Measurements from ENCODE around the gene SPTBN4. TPM values are rescaled to one million over a fixed set of nuclear protein-coding genes. Genes with fewer than 3 reads are reported as not detected.
"Not testable (repeated sequence)": the region's sequence is repeated elsewhere in the genome, so short reads cannot be mapped to it uniquely, and the experiment has no call there.

The SPTBN4 gene
- polyA plus RNA-seq, 6 donors from 2014 or later: not detected

DNA sequence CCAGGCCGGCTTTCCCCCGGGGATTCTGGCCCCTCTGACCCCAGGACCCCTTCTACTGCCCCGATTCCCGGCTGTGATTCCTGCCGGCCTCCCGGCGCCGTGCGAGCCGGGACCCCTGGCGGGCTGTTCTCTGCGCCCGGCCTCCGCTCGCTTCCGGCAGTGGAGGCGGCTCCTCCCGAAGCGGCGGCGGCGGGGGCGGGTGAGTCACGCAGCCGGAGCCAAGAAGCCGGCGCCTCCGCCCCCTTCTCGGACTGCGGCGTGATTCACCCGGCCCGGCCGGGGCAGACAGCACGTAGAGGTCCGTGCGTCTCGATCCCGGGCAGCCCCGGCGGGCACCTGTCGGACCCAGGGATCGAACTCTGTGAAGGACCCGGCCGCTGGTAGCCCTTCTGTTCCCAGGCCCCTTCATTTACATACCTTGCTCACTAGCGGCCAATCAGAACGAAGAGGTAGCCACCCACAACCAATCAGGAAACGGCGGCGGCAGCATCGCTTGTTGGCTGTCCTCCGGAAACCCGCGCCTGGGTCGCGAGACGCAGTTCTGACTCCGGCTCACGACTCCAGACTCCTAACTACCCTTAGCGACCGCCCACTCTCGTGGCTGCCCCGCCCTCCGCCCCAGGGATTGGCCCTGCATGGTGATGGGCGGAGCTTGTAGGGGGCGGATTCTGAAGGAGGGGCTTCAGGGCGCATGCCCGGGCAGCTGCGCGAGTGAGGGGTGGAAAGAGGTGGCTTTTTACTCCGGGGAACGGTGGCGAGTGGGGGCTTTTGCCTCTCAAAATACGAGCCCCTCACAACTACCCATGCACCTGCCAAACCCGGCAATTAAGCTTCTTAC, 41.1 kb upstream of the SPTBN4 start, which contains the start of gene SERTAD1:
Gene SERTAD1 (minus strand): TSS at position 543 of the 838 bp plus-strand sequence. CDS start 2,446 bp downstream, outside the sequence.
- peak; percentile 88 to 90 for ATAC-seq (ENCODE audit: low read depth in 2 of 2)
- peak; percentile 100 for DNase-seq
- peak within 1 kb of the TSS; percentile 91 to 96 (median 94) for H3K4me3 Mint-ChIP-seq
- peaks cover 15 to 29% (median 20%) of the 10 kb centered on the region in 3 donors for H3K4me1 Mint-ChIP-seq
- H3K27me3 Mint-ChIP-seq: no peaks in the 10 kb centered on the region
- H3K27ac Mint-ChIP-seq: peak within 1 kb of the TSS; percentile 90 to 98 (median 96)
- no peaks in the 10 kb centered on the region for H3K9me3 Mint-ChIP-seq
- H3K36me3 Mint-ChIP-seq: no peaks in the 10 kb centered on the region

GRCh38 chr19:40428197-40428596, 38.6 kb upstream of the SPTBN4 start:
- not testable (repeated sequence) for H3K36me3 Mint-ChIP-seq; H3K27ac Mint-ChIP-seq; H3K27me3 Mint-ChIP-seq; H3K9me3 Mint-ChIP-seq; ATAC-seq (ENCODE audit: low read depth in 2 of 2); DNase-seq
- Mint-ChIP-seq H3K4me3 (peak overlapping the region in 1 of 8 donors; percentile 61), H3K4me1 (peaks cover 17 to 21% (median 20%) of the 10 kb centered on the region in 3 donors)

DNA sequence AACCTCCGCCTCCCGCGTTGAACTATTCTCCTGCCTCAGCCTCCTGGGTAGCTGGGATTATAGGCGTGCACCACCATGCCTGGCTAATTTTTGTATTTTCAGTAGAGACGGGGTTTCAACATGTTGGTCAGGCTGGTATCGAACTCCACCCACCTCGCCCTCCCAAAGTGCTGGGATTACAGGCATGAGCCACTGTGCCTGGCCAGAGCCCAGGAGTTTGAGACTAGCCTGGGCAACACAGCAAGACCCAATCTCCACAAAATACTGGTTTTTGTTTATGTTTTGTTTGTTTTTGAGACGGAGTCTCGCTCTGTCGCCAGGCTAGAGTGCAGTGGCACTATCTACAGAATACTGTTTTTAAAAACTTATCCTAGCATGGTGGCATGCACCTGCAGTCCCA, 36.6 kb upstream of the SPTBN4 start:
- not testable (repeated sequence) for H3K27ac Mint-ChIP-seq

GRCh38 chr19:40431698-40432097, 35.1 kb upstream of the SPTBN4 start:
- Mint-ChIP-seq H3K9me3 (peaks cover 0 to 2% (median 0%) of the 10 kb centered on the region in 7 donors), H3K4me1 (peaks cover 20 to 33% (median 24%) of the 10 kb centered on the region in 3 donors), H3K36me3 (no peaks in the 10 kb centered on the region), H3K27ac (peak overlapping the region in 1 of 6 donors; percentile 62), H3K27me3 (no peaks in the 10 kb centered on the region), H3K4me3 (peak overlapping the region in 2 of 8 donors; percentile 25 to 64)
- DNase-seq: no peak
- no peak for ATAC-seq (ENCODE audit: low read depth in 2 of 2)

More for the DNA sequence above, 36.6 kb upstream of the SPTBN4 start:
- H3K27me3 Mint-ChIP-seq; H3K9me3 Mint-ChIP-seq; ATAC-seq (ENCODE audit: low read depth in 2 of 2); H3K36me3 Mint-ChIP-seq; DNase-seq: not testable (repeated sequence)
- H3K4me3 Mint-ChIP-seq: peak overlapping the region in 1 of 8 donors; percentile 6
- H3K4me1 Mint-ChIP-seq: peaks cover 13 to 28% (median 20%) of the 10 kb centered on the region in 3 donors

DNA sequence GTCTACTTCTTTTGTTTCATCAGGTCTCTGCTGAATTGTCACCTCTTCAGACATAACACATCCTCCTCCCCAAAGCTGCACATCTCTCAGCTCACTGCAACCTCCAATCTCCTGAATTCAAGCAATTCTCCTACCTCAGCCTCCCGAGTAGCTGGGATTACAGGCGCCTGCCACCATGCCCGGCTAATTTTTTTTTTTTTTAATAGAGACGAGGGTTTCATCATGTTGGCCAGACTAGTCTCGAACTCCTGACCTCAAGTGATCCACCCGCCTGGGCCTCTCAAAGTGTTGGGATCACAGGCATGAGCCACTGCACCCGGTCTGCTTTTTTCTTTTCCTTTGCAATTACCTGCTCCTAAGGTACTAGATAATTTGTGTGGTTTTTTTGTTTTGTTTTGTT, 34.0 kb upstream of the SPTBN4 start:
- Mint-ChIP-seq H3K4me3 (peak overlapping the region in 7 of 8 donors; percentile 85 to 98 (median 92)), H3K4me1 (peaks cover 20 to 33% (median 25%) of the 10 kb centered on the region in 3 donors), H3K27ac (peak overlapping the region in 3 of 6 donors; percentile 5 to 97 (median 92))
- not testable (repeated sequence) for H3K36me3 Mint-ChIP-seq; H3K9me3 Mint-ChIP-seq; H3K27me3 Mint-ChIP-seq; DNase-seq; ATAC-seq (ENCODE audit: low read depth in 2 of 2)

GRCh38 chr19:40433391-40434216, 33.2 kb upstream of the SPTBN4 start:
- H3K27me3 Mint-ChIP-seq: no peaks in the 10 kb centered on the region
- H3K4me1 Mint-ChIP-seq: peaks cover 25 to 37% (median 25%) of the 10 kb centered on the region in 3 donors
- DNase-seq (peak; percentile 62), ATAC-seq (ENCODE audit: low read depth in 2 of 2) (peak; percentile 70 to 73)
- peak overlapping the region; percentile 85 to 97 (median 94) for H3K27ac Mint-ChIP-seq
- H3K9me3 Mint-ChIP-seq: peaks cover 0 to 2% (median 0%) of the 10 kb centered on the region in 7 donors
- H3K36me3 Mint-ChIP-seq: no peaks in the 10 kb centered on the region
- H3K4me3 Mint-ChIP-seq: peak overlapping the region; percentile 85 to 98 (median 94)

DNA sequence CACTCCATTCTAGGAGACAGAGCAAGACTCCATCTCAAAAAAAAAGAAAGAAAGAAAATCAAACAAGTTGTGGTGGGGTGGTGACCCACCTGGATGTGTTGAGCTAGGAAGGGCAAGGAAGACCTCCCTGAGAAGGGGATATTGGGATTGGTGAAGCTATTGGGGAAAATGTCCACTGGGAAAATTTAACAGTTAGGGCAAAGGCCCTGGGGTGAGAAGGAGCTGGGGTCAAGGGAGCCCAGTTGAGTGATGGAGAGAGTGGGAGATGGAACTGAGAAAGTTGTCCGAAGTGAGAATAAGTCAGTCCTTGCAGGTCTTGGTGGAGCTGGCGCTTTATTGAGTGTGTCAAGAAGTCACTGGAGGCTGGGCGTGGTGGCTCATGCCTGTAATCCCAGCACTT, 28.5 kb upstream of the SPTBN4 start:
- peak overlapping the region in 2 of 8 donors; percentile 15 to 18 for H3K4me3 Mint-ChIP-seq
- peak overlapping the region in 2 of 6 donors; percentile 48 to 80 for H3K27ac Mint-ChIP-seq
- no peaks in the 10 kb centered on the region for H3K36me3 Mint-ChIP-seq

GRCh38 chr19:40441719-40442253, 25.0 kb upstream of the SPTBN4 start:
- Mint-ChIP-seq H3K9me3 (no peaks in the 10 kb centered on the region), H3K4me3 (peak overlapping the region in 6 of 8 donors; percentile 90 to 99 (median 98)), H3K27me3 (no peaks in the 10 kb centered on the region), H3K4me1 (peaks cover 25 to 31% (median 28%) of the 10 kb centered on the region in 3 donors), H3K27ac (peak overlapping the region in 3 of 6 donors; percentile 94 to 99 (median 99)), H3K36me3 (peaks cover 0 to 9% of the 10 kb centered on the region in 2 donors)
- DNase-seq (no peak), ATAC-seq (ENCODE audit: low read depth in 2 of 2) (no peak)

More for the DNA sequence above, 28.5 kb upstream of the SPTBN4 start:
- peaks cover 0 to 2% (median 0%) of the 10 kb centered on the region in 7 donors for H3K9me3 Mint-ChIP-seq
- ATAC-seq (ENCODE audit: low read depth in 2 of 2) (no peak), DNase-seq (no peak)
- H3K4me1 Mint-ChIP-seq: peaks cover 36 to 54% (median 40%) of the 10 kb centered on the region in 3 donors
- no peaks in the 10 kb centered on the region for H3K27me3 Mint-ChIP-seq

DNA sequence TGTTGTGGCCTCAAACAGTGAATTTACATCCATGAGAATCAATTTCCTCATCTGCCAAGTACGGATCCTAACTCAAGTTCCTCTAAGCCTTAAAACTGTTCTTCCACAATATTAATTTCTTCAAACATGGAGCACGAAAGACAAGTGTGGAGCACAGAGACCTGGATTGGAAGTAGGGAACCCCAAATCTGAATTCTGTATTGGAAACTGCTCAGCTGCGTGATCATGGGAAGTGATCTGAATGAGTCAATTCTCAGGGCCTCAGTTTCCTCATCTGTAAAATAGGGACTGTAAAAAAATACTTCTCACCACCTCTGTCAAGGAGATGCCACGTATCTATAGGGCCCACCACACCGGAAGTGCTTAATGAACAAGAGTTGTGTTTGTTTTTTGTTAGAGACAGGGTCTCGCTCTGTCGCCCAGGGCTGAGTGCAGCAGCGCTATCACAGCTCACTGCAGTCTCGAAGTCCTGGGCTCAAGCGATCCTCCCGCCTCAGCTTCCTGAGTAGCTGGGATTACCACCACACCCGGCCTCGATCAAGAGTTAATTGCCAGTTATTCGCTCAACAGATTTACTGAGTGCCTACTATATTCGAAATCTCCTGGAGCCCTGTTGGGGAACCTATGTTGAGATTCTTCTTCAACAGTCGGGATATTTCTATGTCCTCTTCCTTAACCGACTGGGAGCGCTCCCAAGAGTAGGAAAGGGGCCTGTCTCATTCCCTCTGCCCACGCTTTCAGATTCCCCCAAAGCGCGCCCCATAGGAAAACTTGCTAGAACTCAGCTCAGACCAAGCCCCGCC, 24.3 kb upstream of the SPTBN4 start:
- DNase-seq (no peak), ATAC-seq (ENCODE audit: low read depth in 2 of 2) (no peak)
- Mint-ChIP-seq H3K4me1 (peaks cover 25 to 31% (median 28%) of the 10 kb centered on the region in 3 donors), H3K27me3 (no peaks in the 10 kb centered on the region), H3K4me3 (peak overlapping the region; percentile 90 to 99 (median 98)), H3K36me3 (peaks cover 0 to 9% of the 10 kb centered on the region in 2 donors), H3K27ac (peak overlapping the region; percentile 85 to 99 (median 96)), H3K9me3 (no peaks in the 10 kb centered on the region)

DNA sequence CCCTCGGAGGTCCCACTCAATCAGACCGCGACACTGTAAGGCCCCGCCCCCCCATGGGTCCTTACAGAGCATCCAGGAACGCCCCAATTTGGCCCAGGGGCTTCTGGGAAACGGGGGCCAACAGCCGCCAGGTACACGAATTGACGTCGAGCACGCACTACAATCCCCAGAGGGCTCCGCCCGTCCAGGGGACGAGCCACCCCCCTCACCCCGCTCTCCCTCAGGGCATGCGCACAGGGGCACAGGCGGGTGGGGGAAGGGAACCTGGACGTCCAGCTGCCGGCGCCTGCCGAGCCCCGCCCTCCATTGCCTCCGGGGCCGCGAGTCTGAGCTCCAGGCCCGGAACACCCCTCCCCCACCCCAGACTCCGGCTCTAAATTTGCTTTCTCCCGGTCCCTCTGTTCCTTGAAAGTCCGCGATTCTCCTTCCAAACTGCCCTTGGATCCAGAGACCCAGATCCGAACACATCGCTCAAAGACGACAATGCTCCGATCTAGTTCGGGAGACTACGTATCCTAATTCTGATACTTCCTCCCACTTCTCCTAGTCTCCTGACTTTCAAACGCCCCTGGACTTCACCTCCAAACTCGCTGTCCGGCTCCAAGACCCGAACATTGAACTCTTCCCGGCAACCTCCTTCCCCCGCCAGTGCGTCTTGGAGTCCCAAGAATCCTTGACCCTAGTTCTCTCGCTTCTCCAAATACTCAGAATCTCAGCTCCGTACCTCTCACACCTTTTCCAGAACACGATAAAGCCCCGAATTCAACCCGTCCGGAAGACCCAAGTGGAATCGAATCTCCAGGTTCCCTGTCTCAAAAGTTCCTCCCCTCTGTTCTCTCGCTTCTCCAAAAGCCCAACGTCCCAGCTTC, 23.4 kb upstream of the SPTBN4 start:
- Mint-ChIP-seq H3K27ac (peak overlapping the region; percentile 85 to 99 (median 98)), H3K36me3 (peaks cover 0 to 9% of the 10 kb centered on the region in 2 donors), H3K4me3 (peak overlapping the region; percentile 90 to 99 (median 98)), H3K4me1 (peaks cover 24 to 29% (median 25%) of the 10 kb centered on the region in 3 donors), H3K9me3 (no peaks in the 10 kb centered on the region), H3K27me3 (no peaks in the 10 kb centered on the region)
- ATAC-seq (ENCODE audit: low read depth in 2 of 2): peak; percentile 68 to 72
- DNase-seq: peak; percentile 99

DNA sequence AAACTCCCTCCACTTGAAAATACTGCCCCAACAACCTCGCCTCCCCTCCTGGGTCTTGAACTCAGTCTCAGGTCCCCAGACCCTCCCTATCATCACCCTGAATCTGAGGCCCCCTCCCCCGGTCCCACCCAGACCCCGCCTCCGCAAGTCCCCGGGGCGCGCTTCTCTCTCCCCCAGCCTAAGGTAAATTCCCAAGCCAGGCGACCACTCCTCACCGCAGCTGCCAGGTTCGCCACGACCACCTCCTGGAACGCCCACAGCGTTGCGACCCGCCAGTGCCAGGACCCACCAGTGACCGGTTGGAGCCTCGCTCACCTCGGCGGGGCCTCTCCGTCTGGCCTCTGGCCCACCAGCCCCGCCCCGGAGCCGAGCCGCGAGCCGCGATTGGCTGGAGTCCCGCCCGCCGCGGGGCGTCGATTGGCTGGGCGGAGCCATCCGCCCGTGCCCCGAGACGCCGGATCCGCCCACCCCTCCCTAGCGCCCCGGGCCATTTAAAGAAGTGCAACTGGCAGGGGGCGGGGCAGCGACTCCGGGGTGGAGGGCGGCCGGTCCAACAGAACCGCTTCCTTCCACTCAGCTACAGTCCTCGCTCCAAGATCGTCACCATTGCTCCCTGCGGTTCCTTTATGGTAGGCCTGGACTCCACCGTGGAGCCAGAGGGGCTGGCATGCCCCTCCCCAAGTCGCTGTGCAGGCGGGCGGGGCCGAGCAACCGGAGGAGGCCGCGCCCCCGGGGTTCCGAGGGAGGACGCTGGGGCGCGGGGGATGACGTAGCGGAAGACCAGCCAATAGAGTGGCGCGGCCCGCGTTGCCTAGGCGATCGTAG, 22.6 kb upstream of the SPTBN4 start, which contains the start of gene SERTAD3:
Gene SERTAD3 (minus strand): TSS at position 336 of the 825 bp plus-strand sequence. CDS start 2,255 bp downstream, outside the sequence.
- peaks cover 0 to 9% of the 10 kb centered on the region in 2 donors for H3K36me3 Mint-ChIP-seq
- peak; percentile 99 for DNase-seq
- H3K27me3 Mint-ChIP-seq: no peaks in the 10 kb centered on the region
- peak; percentile 68 to 69 for ATAC-seq (ENCODE audit: low read depth in 2 of 2)
- H3K9me3 Mint-ChIP-seq: no peaks in the 10 kb centered on the region
- H3K27ac Mint-ChIP-seq: peak within 1 kb of the TSS; percentile 85 to 99 (median 98)
- H3K4me3 Mint-ChIP-seq: peak within 1 kb of the TSS; percentile 90 to 99 (median 98)
- peaks cover 23 to 26% (median 25%) of the 10 kb centered on the region in 3 donors for H3K4me1 Mint-ChIP-seq

All from naive B cell (primary cell).